GM23338 (cell line): ENCODE measurements around the gene TEKT5.

Source experiments
- CREB1 ChIP-seq: fragments of 250-450 bp; sonication (Bioruptor Pico); IDR thresholded peaks from 2 replicates; pipeline ENCODE4 v1.5.0; 2020; ENCODE audit warnings: low read depth, mild to moderate bottlenecking, moderate library complexity
- CTCF ChIP-seq, 2 experiments: fragments of 200-600 bp in 1 of 2; sonication (generic) in 1 of 2; conservative IDR thresholded peaks; 2 replicates each; pipeline versions ENCODE4 v1.5.1 to v1.6.1; 2016 to 2017; ENCODE audit warnings: antibody characterized with exemption in 2 of 2, low read depth in 2 of 2, mild to moderate bottlenecking in 2 of 2, moderate library complexity in 1 of 2
- EZH2 ChIP-seq: fragments of 200-600 bp; sonication (generic); IDR thresholded peaks from one replicate; pipeline ENCODE4 v1.8.0; 2017; ENCODE audit warnings: antibody characterized with exemption, mild to moderate bottlenecking, low read depth; ENCODE audit not compliant: unreplicated experiment
- POLR2AphosphoS5 ChIP-seq: IDR thresholded peaks from 2 replicates; pipeline ENCODE4 v1.6.1; 2016; ENCODE audit warnings: antibody characterized with exemption, low read depth
- REST ChIP-seq: IDR thresholded peaks from one replicate; pipeline ENCODE4 v1.6.1; 2018; ENCODE audit warnings: antibody characterized with exemption; ENCODE audit not compliant: unreplicated experiment
- TF ChIP-seq, protein P1 (sequence below): IDR thresholded peaks from 2 replicates; pipeline ENCODE4 v1.6.1; 2016; ENCODE audit warnings: antibody characterized with exemption

DNA sequence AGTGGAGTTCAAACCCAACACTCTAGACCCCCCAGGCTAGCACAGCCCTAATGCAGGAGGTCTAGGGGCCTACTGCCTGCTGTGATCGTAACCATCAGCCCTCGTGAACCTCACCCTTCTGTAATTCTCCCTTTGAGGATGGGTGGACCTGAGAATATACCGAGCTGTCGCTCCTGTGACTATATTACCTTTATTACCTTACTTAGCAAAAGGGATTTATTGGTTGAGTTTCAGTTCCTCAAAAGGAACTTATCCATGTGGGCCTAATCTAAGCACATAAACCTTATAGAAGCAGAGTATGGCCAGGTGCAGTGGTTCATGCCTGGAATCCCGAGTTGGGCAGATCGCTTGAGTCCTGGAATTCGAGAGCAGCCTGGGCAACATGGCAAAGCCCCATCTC lies 95.1 kb downstream of the TEKT5 start:
- no peak for TF ChIP-seq POLR2AphosphoS5
- no peak for TF ChIP-seq CTCF (conservative IDR thresholded peaks at IDR 0.05; ENCODE audit: low read depth in 2 of 2)
- no peak for TF ChIP-seq EZH2
- TF ChIP-seq CREB1 = no peak
- TF ChIP-seq, protein P1, sequence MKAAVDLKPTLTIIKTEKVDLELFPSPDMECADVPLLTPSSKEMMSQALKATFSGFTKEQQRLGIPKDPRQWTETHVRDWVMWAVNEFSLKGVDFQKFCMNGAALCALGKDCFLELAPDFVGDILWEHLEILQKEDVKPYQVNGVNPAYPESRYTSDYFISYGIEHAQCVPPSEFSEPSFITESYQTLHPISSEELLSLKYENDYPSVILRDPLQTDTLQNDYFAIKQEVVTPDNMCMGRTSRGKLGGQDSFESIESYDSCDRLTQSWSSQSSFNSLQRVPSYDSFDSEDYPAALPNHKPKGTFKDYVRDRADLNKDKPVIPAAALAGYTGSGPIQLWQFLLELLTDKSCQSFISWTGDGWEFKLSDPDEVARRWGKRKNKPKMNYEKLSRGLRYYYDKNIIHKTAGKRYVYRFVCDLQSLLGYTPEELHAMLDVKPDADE = no peak
- no peak for TF ChIP-seq REST
